ENCODE results near the gene RAB11FIP4.

Gene RAB11FIP4

GRCh38 chr17:31527606-31528005 is 136.1 kb downstream of the RAB11FIP4 start:
- DNase-seq: no peak

- DNase-seq: no peak
Observed at GRCh38 chr17:31528291-31528874, 136.9 kb downstream of the RAB11FIP4 start.

GRCh38 chr17:31529841-31530251 is 138.4 kb downstream of the RAB11FIP4 start:
- DNase-seq: no peak

GRCh38 chr17:31530391-31530985 is 139.0 kb downstream of the RAB11FIP4 start:
- no peak for DNase-seq

- DNase-seq: no peak
Observed at GRCh38 chr17:31531336-31531980, 140.0 kb downstream of the RAB11FIP4 start.

GRCh38 chr17:31532081-31532480 is 140.6 kb downstream of the RAB11FIP4 start:
- DNase-seq: no peak

GRCh38 chr17:31532526-31532925 is 141.1 kb downstream of the RAB11FIP4 start:
- DNase-seq: no peak

- DNase-seq: no peak
Observed at GRCh38 chr17:31533546-31534155, 142.2 kb downstream of the RAB11FIP4 start.

- no peak for DNase-seq
Observed at GRCh38 chr17:31534223-31534888, 142.9 kb downstream of the RAB11FIP4 start.

GRCh38 chr17:31535581-31535981 is 144.1 kb downstream of the RAB11FIP4 start:
- DNase-seq: peak in 1 of 2 donors; percentile 56

- no peak for DNase-seq
Observed at GRCh38 chr17:31536451-31536850, 145.0 kb downstream of the RAB11FIP4 start.

- no peak for DNase-seq
Observed at GRCh38 chr17:31537565-31538011, 146.1 kb downstream of the RAB11FIP4 start.

GRCh38 chr17:31538080-31538762 is 146.7 kb downstream of the RAB11FIP4 start:
- peak in 1 of 2 donors; percentile 45 for DNase-seq

GRCh38 chr17:31540602-31541307 is 149.3 kb downstream of the RAB11FIP4 start:
- DNase-seq: no peak

GRCh38 chr17:31541559-31541958 is 150.1 kb downstream of the RAB11FIP4 start:
- no peak for DNase-seq

- DNase-seq: no peak
Observed at GRCh38 chr17:31544186-31544585, 152.7 kb downstream of the RAB11FIP4 start.

GRCh38 chr17:31546650-31547049 is 155.2 kb downstream of the RAB11FIP4 start:
- DNase-seq: no peak

GRCh38 chr17:31548709-31549108 is 157.2 kb downstream of the RAB11FIP4 start:
- DNase-seq: no peak

GRCh38 chr17:31549121-31549524 is 157.6 kb downstream of the RAB11FIP4 start:
- no peak for DNase-seq

- DNase-seq: peak; percentile 89 to 91
Observed at GRCh38 chr17:31549525-31550388, 158.3 kb downstream of the RAB11FIP4 start.

All from CD4-positive, alpha-beta T cell treated with Interleukin-1 beta for 1 hour (primary cell).